ENCODE data around the gene NUP153. TPM values are rescaled to one million over a fixed set of nuclear protein-coding genes. Genes with fewer than 3 reads are reported as not detected.
"Not testable (repeated sequence)": the region's sequence is repeated elsewhere in the genome, so short reads cannot be mapped to it uniquely, and the experiment has no call there.

NUP153 gene
- total RNA-seq = 10 to 100 TPM; 22.4 to 29.1 TPM
- long read RNA-seq, donor 1, partial matches to known transcripts = 5 of 7 reads
- long read RNA-seq, donor 1, other reads (novel, unspliced or antisense) = 2 of 7 reads
- long read RNA-seq, donor 2, partial matches to known transcripts = 3 of 4 reads
- long read RNA-seq, donor 2, other reads (novel, unspliced or antisense) = 1 of 4 reads

DNA sequence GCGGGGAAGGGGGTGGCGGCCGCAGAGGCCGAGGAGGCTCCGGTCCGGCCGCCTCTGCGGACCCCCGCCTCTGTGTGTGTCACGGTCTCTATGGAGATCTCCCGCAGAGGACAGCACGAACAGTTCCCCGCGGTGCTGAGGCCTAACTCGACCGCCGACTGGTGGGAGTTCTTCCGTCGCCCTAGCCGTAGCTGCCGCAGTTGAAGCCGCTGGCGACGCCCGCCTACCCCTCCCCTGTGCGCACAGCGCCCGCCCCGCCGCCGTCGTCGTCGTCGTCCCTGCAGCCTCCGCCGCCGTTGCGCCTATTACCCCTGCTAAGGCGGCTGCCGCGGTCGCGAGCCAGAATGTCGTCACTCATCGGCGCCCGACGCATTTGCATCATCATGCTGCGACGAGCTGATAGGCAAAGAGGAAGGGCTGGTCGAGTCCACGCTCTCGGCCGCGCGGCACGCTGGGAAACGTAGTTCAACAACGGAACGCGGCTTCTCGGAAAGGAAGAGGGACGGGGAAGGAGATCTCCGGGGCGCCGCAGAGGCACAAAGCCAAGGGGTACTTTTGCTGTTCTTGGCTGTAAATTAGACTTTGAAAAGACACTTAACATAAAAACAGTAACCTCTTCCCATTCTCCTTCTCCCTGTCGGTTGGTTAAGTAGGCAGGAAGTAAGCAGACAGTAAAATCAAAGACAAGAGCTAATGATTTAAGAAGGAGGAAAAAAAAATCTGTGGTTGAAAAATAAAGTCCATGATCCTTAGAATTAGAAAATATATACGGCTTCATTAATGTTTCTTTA is at the start of gene NUP153:
Gene NUP153 (minus strand): TSS at position 346 of the 791 bp plus-strand sequence. CDS start 538 bp downstream, outside the sequence.
- DNase-seq (ENCODE audit: low spot score) = peak; percentile 100
- intact Hi-C loops (cut with DNase I) = no loop called here

GRCh38 chr6:17754254-17754653 is 47.5 kb upstream of the NUP153 start:
- intact Hi-C loops (cut with DNase I) = no loop called here
- DNase-seq (ENCODE audit: low spot score) = no peak

GRCh38 chr6:17745324-17745723 is 38.6 kb upstream of the NUP153 start:
- not testable (repeated sequence) for DNase-seq (ENCODE audit: low spot score)

DNA sequence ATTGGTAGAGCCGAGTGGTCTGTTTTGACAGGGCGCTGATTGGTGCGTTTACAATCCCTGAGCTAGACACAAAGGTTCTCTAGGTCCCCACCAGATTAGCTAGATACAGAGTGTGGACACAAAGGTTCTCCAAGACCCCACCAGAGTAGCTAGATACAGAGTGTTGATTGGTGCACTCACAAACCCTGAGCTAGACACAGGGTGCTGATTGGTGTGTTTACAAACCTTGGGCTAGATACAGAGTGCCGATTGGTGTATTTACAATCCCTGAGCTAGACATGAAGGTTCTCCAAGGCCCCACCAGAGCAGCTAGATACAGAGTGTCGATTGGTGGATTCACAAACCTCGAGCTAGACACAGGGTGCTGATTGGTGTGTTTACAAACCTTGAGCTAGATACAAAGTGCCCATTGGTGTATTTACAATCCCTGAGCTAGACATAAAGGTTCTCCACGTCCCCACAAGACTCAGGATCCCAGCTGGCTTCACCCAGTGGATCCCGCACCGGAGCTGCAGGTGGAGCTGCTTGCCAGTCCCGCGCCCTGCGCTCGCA is 38.1 kb upstream of the NUP153 start:
- intact Hi-C loops (cut with DNase I); DNase-seq (ENCODE audit: low spot score): not testable (repeated sequence)

More at GRCh38 chr6:17745324-17745723, 38.6 kb upstream of the NUP153 start:
- intact Hi-C loops (cut with DNase I) = not testable (repeated sequence)

- no peak for DNase-seq (ENCODE audit: low spot score)
- intact Hi-C loops (cut with DNase I) = no loop called here
Measured at GRCh38 chr6:17744019-17744756, 37.5 kb upstream of the NUP153 start.

GRCh38 chr6:17741507-17741906 is 34.8 kb upstream of the NUP153 start:
- intact Hi-C loops (cut with DNase I) = no loop called here
- DNase-seq (ENCODE audit: low spot score) = no peak

GRCh38 chr6:17740559-17741220 is 34.0 kb upstream of the NUP153 start:
- intact Hi-C loops (cut with DNase I) = no loop called here
- DNase-seq (ENCODE audit: low spot score) = no peak

DNA sequence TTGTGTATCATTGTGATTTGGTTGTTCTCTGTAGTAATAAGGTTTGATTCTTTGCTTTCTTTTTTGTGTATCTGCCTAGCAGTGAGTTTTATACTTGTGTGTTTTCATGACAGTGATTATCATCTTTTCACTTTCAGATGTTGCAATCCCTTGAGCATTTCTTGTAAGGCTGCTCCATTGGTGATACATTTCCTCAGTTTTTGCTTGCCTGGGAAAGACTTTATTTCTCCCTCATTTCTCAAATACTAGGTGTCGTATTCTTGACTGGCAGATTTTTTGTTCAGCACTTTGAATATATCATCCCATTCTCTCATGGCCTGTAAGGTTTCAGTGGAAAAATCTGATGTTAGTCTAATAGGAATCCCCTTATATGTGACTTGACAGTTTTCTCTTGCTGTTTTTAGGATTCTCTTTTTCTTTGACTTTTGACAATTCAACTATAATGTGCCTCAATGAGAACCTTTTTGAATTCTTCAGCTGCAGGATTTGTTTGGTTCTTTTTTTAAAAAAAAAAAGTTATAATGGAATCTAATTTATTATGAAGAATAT is 31.1 kb upstream of the NUP153 start:
- no peak for DNase-seq (ENCODE audit: low spot score)

GRCh38 chr6:17735311-17735710 is 28.6 kb upstream of the NUP153 start:
- intact Hi-C loops (cut with DNase I); DNase-seq (ENCODE audit: low spot score): not testable (repeated sequence)

More for the DNA sequence above, 31.1 kb upstream of the NUP153 start:
- intact Hi-C loops (cut with DNase I) = loop anchor here in 1 of 2 donors (1.0 kb wide), 1 partner anchor 21 kb away; no protein-coding TSS in a partner anchor

- intact Hi-C loops (cut with DNase I) = no loop called here
- DNase-seq (ENCODE audit: low spot score) = no peak
Measured at GRCh38 chr6:17730078-17730704, 23.5 kb upstream of the NUP153 start.

DNA sequence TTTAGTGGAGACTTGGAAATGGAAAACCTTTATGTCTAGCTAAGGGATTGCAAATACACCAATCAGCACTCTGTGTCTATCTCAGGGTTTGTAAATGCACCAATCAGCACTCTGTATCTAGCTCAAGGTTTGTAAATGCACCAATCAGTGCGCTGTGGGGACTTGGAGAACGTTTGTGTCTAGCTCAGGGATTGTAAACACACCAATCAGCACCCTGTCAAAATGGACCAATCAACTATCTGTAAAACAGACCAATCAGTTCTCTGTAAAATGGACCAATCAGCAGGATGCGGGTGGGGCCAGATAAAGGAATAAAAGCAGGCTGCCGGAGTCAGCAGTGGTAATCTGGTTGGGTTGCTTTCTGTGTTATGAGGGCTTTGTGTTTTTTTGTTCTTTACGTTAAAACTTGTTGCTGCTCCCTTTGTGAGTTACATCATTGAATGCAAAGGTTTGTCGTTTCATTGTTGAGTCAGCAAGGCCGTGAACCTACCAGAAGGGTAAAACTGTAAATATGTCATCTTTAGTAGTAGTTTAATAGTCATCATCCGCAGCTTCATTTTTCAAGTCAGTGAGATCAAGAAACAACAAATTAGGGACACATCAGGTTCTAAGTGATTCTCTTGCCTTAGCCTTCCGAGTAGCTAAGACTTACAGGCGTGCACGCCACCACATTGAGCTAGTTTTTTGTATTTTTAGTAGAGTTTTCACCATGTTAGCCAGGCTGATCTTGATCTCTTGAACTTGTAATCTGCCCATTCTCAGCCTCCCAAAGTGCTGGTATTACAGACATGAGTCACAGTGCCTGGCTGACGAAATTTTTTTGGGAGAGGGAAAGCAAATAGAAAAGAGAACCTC is 22.7 kb upstream of the NUP153 start:
- intact Hi-C loops (cut with DNase I) = no loop called here
- DNase-seq (ENCODE audit: low spot score) = no peak

DNA sequence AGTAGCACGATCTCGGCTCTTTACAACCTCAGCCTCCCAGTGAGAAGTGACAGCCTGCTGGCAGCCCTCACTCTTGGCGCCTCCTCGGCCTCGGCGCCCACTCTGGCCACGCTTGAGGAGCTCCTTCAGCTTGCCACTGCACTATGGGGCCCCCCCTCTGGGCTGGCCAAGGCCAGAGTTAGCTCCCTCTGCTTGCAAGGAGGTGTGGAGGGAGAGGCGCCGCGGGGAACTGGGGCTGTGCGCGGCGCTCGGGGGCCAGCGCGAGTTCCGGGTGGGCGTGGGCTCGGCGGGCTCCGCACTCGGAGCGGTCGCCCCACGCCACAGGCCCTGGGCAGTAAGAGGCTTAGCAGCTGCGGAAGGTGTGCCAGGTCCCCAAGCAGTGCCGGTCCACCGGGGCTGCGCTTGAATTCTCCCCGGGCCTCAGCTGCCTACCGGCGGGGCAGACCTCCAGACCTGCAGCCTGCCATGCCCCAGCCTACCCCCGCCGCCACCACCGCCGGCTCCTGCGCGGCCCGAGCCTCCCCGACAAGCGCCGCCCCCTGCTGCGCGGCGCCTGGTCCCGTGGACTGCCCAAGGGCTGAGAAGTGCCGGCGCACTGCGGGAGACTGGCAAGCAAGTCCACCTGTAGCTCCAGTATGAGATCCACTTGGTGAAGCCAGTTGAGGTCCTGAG is 22.0 kb upstream of the NUP153 start:
- DNase-seq (ENCODE audit: low spot score) = no peak
- intact Hi-C loops (cut with DNase I) = no loop called here

DNA sequence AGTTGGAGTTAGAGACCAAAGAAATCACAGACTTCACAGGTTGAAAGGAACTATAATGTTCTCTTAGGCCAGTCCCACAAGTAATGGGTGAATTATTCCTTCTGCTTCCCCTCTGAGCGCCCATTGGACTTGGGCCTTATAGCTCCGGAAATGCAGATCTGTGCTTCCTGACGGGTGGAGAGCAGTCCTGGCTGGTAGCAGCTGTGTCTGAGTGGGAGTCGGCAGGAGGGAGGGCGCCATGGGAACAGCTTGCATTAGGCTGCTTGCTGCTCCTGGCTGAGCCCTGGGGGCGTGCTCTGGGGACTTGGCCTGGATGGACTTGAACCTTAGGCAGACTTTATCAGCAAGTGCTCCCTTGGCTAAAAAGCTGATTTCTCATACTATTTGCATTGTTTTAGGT is 18.4 kb upstream of the NUP153 start:
- intact Hi-C loops (cut with DNase I) = no loop called here
- no peak for DNase-seq (ENCODE audit: low spot score)

DNA sequence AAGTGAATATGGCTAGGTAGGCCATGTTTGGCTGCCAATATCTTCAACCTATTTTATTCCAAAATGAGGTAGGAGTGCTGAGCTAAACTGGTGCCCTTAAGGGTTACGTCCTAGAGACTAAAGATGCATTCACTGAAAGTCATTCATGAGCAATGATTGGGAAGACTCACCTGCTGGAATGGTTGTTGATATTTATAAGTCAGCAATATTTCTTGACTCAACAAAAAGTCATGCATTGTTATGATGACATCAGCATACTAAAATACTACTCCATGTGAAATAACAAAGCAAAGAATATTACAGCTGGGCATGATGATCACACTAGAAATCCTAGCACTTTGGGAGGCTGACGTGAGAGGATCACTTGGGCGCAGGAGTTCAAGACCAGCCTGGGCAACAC is 17.6 kb upstream of the NUP153 start:
- no peak for DNase-seq (ENCODE audit: low spot score)
- intact Hi-C loops (cut with DNase I) = no loop called here

- no peak for DNase-seq (ENCODE audit: low spot score)
- intact Hi-C loops (cut with DNase I) = no loop called here
Measured at GRCh38 chr6:17721671-17722070, 14.9 kb upstream of the NUP153 start.

DNA sequence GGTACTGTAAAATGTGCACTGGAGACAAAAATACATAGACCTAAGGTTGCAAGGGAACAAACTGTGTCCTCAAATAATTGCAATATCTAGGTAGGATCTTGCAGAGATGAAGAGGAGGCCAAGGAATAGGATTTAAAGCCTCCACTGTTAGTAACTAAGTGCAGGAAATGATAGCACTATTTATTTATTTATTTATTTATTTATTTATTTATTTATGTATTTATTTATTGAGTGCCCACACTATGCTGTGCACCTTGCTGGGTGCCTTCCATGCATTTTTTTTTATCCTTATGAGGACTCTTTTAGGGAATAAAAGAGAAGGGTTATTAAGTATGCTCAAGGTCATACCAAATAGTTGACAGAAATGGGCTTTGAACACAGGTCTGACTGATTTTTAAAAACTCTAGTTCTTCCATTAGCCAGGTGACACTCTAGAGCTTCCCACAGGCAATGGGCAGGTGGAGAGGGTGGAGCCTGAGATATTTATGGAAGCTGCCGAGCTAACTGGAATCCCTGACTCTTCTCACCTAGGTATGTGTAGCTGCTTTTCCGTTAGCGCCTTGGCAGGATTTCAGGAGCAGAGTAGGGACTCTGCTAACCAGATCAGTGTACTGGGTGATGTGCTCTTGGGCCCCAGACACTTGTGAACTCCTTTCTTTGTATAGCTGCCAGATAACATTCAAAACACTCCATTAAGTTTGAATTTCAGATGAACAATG is 12.8 kb upstream of the NUP153 start:
- intact Hi-C loops (cut with DNase I) = no loop called here
- DNase-seq (ENCODE audit: low spot score) = no peak

DNA sequence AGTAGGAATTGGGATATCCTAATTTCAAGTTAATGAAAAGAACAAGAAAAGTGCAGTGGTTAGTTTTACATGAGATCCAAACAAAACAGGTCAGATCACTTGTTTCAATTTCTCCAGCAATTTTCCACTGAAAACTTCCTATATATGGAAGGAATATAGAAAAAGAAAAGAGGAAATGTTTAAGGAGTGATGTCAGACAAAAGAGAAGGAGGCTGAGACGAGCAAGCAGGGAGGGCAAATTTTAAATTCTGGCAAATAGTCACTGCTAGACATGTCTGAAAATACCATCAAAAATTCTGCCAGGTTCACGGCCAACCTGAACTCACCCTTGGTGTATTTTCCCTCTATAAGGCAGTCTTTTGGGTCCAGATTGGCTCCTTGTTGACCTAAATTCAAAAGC is 9.5 kb upstream of the NUP153 start:
- intact Hi-C loops (cut with DNase I) = no loop called here
- DNase-seq (ENCODE audit: low spot score) = no peak
